Loucy (cell line): ENCODE data around the gene SMS.

ENCODE experiments used
- EZH2phosphoT487 ChIP-seq: fragments of 200-600 bp; IDR thresholded peaks from 2 replicates; pipeline ENCODE4 v1.6.1; 2018; ENCODE audit warnings: antibody characterized with exemption, mild to moderate bottlenecking, moderate library complexity, borderline replicate concordance
- TF ChIP-seq, protein P1 (sequence below): fragments of 200-600 bp; sonication (generic); conservative IDR thresholded peaks from 2 replicates; pipeline ENCODE4 v1.5.1; 2014; ENCODE audit warnings: mild to moderate bottlenecking, antibody characterized with exemption, low read length

DNA sequence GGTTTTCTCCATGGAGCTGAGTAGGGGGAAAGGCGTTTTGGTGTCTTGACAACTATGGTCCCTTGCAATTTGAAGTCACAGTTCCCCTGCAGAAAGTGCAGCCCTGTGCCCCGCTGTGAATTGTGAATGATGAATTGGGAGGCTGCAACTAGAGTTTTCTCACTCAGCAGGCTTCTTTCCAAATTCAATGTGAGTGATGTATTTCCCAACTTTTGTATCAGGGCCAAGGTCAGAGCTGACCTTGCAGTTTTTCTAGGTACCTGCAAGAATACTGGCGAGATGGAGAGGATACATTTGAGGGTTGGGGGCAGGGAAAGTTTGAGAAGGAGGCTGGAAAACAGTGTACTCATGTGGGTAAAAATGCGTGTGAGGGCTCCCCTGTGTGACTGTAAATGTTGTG is 103.4 kb downstream of the SMS start:
- TF ChIP-seq, protein P1, sequence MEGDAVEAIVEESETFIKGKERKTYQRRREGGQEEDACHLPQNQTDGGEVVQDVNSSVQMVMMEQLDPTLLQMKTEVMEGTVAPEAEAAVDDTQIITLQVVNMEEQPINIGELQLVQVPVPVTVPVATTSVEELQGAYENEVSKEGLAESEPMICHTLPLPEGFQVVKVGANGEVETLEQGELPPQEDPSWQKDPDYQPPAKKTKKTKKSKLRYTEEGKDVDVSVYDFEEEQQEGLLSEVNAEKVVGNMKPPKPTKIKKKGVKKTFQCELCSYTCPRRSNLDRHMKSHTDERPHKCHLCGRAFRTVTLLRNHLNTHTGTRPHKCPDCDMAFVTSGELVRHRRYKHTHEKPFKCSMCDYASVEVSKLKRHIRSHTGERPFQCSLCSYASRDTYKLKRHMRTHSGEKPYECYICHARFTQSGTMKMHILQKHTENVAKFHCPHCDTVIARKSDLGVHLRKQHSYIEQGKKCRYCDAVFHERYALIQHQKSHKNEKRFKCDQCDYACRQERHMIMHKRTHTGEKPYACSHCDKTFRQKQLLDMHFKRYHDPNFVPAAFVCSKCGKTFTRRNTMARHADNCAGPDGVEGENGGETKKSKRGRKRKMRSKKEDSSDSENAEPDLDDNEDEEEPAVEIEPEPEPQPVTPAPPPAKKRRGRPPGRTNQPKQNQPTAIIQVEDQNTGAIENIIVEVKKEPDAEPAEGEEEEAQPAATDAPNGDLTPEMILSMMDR: no peak
- no peak for TF ChIP-seq EZH2phosphoT487
